ENCODE results near the gene GRIK3.

GRIK3 gene

GRCh38 chr1:37017720-37018119 lies 16.6 kb downstream of the GRIK3 start:
- TF ChIP-seq CTCF (IDR thresholded peaks at IDR 0.05; ENCODE audit: insufficient read depth, low read length), result no peak
- no peak for TF ChIP-seq SPI1 (IDR thresholded peaks at IDR 0.05; ENCODE audit: borderline replicate concordance, low read depth)
- TF ChIP-seq GABPA (IDR thresholded peaks at IDR 0.05; ENCODE audit: low read depth), result no peak
- no peak for DNase-seq (ENCODE audit: low read depth in 1 of 2, low spot score in 1 of 2)

GRCh38 chr1:37016121-37016520 lies 18.2 kb downstream of the GRIK3 start:
- H3K27me3 ChIP-seq (ENCODE audit: insufficient read depth, poor library complexity, severe bottlenecking), result no peaks in the 10 kb centered on the region
- no peak overlapping the region for H3K4me3 ChIP-seq (replicated peaks; ENCODE audit: insufficient read depth, low read length)
- TF ChIP-seq GABPA (IDR thresholded peaks at IDR 0.05; ENCODE audit: low read depth), result no peak
- no peak for TF ChIP-seq REST (IDR thresholded peaks at IDR 0.05; ENCODE audit: insufficient replicate concordance, low read depth)
- no peak for TF ChIP-seq CTCF (IDR thresholded peaks at IDR 0.05; ENCODE audit: insufficient read depth, low read length)
- no peak for TF ChIP-seq POLR2AphosphoS5 (IDR thresholded peaks at IDR 0.05; ENCODE audit: low read depth)
- TF ChIP-seq SPI1 (IDR thresholded peaks at IDR 0.05; ENCODE audit: borderline replicate concordance, low read depth), result no peak
- DNase-seq (ENCODE audit: low read depth in 1 of 2, low spot score in 1 of 2), result no peak
- no peak overlapping the region for H3K27ac ChIP-seq (replicated peaks)

More at GRCh38 chr1:37017720-37018119, 16.6 kb downstream of the GRIK3 start:
- H3K27ac ChIP-seq (replicated peaks), result no peak overlapping the region
- H3K4me3 ChIP-seq (replicated peaks; ENCODE audit: insufficient read depth, low read length), result no peak overlapping the region
- no peaks in the 10 kb centered on the region for H3K27me3 ChIP-seq (ENCODE audit: insufficient read depth, poor library complexity, severe bottlenecking)

GRCh38 chr1:37015713-37016112 lies 18.6 kb downstream of the GRIK3 start:
- Histone ChIP-seq H3K4me3 (replicated peaks; ENCODE audit: insufficient read depth, low read length) (no peak overlapping the region), H3K27me3 (ENCODE audit: insufficient read depth, poor library complexity, severe bottlenecking) (no peaks in the 10 kb centered on the region), H3K27ac (replicated peaks) (no peak overlapping the region)
- TF ChIP-seq POLR2AphosphoS5 (IDR thresholded peaks at IDR 0.05; ENCODE audit: low read depth), result no peak
- TF ChIP-seq CTCF (IDR thresholded peaks at IDR 0.05; ENCODE audit: insufficient read depth, low read length), result no peak
- no peak for TF ChIP-seq GABPA (IDR thresholded peaks at IDR 0.05; ENCODE audit: low read depth)
- TF ChIP-seq SPI1 (IDR thresholded peaks at IDR 0.05; ENCODE audit: borderline replicate concordance, low read depth), result no peak
- no peak for TF ChIP-seq REST (IDR thresholded peaks at IDR 0.05; ENCODE audit: insufficient replicate concordance, low read depth)
- no peak for DNase-seq (ENCODE audit: low read depth in 1 of 2, low spot score in 1 of 2)

- Histone ChIP-seq H3K27me3 (ENCODE audit: insufficient read depth, poor library complexity, severe bottlenecking) (no peaks in the 10 kb centered on the region), H3K4me3 (replicated peaks; ENCODE audit: insufficient read depth, low read length) (no peak overlapping the region), H3K27ac (replicated peaks) (no peak overlapping the region)
- TF ChIP-seq POLR2AphosphoS5 (IDR thresholded peaks at IDR 0.05; ENCODE audit: low read depth) (no peak), REST (IDR thresholded peaks at IDR 0.05; ENCODE audit: insufficient replicate concordance, low read depth) (no peak), GABPA (IDR thresholded peaks at IDR 0.05; ENCODE audit: low read depth) (no peak), CTCF (IDR thresholded peaks at IDR 0.05; ENCODE audit: insufficient read depth, low read length) (no peak), SPI1 (IDR thresholded peaks at IDR 0.05; ENCODE audit: borderline replicate concordance, low read depth) (no peak)
- DNase-seq (ENCODE audit: low read depth in 1 of 2, low spot score in 1 of 2), result no peak
These were observed 22.1 kb downstream of the GRIK3 start for GRCh38 chr1:37012226-37012625.
